Stimulated activated CD8-positive, alpha-beta memory T cell treated with anti-CD3 and anti-CD28 coated beads, Interleukin-7, amount 100 ng/mL, for 4 hours (primary cell): ENCODE measurements around the gene GNAQ.
"Not testable (repeated sequence)": the region's sequence is repeated elsewhere in the genome, so short reads cannot be mapped to it uniquely, and the experiment has no call there.

Experiments used
- DNase-seq, 2 donors: peaks; one replicate each; pipeline ENCODE4 v3.0.0-alpha.2; 2020; ENCODE audit warnings: low read depth in 2 of 2

GNAQ gene

DNA sequence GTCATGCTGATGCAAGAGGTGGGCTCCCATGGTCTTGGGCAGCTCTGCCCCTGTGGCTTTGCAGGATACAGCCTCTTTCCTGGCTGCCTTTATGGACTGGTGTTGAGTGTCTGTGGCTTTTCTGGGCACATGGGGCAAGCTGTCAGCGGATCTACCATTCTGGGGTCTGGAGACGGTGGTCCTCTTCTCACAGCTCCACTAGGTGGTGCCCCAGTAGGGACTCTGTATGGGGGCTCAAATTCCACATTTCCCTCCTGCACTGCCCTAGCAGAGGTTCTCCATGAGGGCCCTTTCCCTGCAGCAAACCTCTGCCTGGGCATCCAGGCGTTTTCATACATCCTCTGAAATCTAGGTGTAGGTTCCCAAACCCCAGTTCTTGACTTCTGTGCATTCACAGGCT is 340.9 kb downstream of the GNAQ start:
- DNase-seq = not testable (repeated sequence)

DNA sequence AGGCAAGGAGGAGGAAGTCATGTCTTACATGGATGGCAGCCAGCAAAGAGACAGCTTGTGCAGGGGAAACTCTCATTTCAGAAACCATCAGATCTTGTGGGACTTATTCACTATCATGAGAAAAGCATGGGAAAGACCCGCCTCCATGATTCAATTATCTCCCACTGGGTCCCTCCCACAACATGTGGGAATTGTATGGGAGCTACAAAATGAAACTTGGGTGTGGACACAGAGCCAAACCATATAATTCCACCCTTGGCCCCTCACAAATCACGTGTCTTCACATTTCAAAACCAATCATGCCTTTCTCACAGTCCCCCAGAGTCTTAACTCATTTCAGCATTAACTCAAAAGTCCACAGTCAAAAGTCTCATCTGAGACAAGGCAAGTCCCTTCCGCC is 341.5 kb downstream of the GNAQ start:
- not testable (repeated sequence) for DNase-seq

DNA sequence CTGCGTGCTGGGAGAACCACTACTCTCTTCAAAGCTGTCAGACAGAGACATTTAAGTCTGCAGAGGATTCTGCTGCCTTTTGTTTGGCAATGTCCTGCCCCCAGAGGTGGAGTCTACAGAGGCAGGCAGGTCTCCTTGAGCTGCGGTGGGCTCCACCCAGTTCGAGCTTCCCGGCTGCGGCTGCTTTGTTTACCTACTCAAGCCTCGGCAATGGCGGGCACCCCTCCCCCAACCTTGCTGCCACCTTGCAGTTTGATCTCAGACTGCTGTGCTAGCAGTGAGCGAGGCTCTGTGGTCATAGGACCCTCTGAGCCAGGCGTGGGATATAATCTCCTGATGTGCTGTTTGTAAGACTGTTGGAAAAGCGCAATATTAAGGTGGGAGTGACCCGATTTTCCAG is 343.9 kb downstream of the GNAQ start:
- not testable (repeated sequence) for DNase-seq

DNA sequence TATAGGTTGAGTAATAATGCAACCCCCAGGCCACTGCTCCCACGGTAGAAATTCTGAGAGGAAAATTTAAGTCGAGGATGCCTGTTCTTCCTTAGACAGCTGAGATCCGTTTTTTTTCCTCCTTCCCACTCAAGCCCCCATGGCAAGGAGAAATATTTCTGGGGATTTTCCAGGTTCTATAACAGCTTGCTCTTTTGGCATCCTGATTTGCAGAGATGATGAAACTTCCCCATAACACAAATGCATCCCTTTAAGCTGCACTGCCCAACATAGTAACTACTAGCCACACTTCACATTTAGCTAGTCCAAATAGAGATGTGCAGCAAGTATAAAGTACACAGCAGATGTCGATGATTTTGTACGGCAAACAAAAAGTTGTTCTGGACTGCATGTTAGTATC is 351.0 kb downstream of the GNAQ start:
- DNase-seq = no peak

DNA sequence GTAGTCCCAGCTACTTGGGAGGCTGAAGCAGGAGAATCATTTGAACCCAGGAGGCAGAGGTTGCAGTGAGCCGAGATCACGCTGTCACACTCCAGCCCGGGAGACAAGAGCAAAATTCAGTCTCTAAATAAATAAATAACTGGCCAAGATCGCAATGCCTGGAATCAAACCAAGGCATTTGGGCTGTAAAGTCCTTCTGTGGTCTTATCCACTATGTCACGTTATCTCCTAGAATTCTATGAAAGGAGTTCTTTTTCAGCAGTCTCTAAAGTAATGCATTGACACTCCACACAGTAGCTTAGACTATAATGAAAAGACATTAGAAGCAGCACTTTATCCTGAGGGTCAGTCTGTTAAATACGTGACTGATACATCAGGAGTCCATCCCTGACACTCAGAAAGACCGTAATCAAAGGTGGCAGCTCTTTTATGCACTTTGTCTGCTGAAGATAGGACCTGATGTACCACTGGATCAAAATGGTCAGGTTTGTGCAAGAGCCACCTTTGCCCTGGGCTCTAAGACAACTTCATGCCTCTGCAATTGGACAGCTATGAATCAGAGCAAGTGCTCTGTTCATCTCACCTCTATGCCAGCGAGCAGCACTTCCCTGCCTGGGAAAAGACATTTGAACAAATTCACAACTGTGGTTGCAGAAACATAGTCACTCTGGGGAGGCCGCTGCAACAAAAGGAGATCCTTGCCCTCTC is 351.8 kb downstream of the GNAQ start:
- DNase-seq = no peak

DNA sequence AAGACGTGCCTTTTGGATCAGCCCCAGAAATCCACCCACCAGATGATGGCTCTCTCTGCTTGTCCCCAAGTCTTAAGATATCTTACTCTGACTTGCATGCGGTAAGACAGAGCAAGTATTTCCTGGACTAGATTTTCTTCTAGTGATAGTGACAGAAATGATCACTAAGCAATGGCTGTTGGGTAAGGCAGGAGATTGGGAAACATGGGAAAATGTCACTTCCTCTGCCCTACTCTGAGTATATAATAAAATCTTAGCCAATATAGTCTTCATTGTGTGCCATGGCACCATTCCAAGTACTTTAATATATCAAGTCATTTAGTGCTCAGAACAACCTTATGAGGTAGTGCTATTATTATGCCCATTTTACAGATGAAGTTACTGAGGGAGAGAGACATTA is 352.5 kb downstream of the GNAQ start:
- DNase-seq = no peak

DNA sequence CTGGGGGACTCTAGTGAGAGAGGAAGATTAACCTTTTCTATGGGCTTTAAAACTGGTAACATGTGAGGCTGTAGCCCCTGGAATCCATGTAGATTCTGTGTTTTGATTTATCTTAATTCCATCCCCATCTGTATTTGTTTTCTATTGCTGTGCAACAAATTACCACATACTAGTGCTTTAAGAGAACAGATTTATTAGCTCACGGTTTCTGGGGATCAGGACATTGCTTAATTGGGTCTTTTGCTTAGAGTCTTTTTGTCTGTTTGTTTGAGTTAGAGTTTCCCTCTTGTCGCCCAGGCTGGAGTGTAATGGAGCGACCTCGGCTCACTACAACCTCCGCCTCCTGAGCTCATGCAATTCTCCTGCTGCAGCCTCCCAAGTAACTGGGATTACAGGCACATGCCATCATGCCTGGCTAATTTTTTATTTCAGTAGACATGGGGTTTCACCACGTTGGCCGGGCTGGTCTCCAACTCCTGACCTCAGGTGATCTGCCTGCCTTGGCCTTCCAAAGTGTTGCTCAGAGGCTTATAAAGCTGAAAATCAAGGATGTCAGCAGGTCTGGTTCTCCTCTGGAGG is 353.6 kb downstream of the GNAQ start:
- DNase-seq = no peak

DNA sequence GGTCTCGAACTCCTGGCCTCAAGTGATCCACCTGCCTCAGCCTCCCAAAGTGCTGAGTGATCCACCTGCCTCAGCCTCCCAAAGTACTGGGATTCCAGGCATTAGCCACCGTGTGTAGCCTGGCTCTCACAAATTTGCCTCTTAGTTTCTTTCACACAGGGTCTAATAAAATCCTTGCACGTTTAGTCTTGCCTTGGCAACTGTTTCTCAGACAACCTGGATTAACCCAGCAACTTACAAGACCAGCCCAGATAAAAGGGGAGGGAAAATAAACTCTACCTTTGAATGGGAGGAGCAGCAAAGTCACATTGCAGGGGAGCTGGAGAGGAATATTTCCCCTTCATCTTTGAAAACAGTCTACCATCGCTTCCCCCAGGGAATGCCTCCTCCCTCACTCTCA is 354.2 kb downstream of the GNAQ start:
- DNase-seq = no peak

DNA sequence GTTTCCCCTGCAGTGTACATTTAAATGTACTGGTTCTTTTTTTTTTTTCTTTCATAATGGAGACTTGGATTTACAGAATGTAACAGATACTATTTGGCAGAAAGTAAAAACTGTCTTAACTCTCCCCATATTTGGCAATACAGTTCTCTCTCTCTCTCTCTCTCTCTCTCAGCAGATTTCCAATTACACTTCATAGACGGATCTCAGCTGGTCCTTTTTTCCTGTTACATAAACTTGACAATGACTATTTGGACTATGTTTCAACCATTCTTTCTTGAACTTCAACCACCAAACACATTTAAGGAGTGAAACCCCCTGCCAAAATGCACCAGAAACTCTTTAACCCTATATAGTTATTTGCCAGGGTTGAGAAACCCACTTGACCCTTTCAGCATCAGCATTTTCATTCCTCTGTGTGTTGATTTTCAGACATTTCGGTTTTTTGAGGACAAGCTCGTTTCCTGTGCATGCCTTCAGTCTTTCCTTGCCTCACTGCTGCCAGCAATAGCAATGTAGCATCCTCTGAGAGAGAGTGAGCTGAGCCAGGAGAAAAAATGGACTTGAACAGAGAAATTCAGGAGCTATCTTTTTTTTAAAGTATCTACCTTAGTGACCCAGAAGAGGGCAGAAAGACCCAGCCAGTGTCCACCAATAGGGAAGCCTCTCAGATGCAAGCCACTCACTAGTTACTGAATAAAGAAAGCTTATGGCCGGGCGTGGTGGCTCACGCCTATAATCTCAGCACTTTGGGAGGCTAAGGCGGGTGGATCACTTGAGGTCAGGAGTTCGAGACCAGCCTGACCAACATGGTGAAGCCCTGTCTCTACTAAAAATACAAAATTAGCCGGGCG is 357.4 kb downstream of the GNAQ start:
- DNase-seq = no peak

DNA sequence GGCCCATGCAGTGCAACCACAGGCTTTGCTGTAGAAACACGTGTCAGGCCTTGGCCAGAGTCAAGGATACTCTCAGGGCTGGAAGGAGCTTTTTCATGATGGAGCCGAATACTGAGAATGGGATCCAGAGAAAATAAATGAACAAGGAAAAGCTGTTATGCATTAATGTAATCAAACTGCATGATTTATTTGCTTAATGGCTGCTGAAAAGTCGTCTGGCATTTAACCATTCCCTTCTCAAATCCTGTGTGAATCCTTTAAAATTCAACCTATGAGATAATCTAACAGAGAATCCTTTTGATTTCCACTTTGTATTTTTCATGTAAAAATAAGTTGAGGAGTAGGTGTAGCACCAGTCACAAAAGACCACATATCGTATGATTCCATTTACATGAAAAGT is 359.4 kb downstream of the GNAQ start:
- DNase-seq = no peak

DNA sequence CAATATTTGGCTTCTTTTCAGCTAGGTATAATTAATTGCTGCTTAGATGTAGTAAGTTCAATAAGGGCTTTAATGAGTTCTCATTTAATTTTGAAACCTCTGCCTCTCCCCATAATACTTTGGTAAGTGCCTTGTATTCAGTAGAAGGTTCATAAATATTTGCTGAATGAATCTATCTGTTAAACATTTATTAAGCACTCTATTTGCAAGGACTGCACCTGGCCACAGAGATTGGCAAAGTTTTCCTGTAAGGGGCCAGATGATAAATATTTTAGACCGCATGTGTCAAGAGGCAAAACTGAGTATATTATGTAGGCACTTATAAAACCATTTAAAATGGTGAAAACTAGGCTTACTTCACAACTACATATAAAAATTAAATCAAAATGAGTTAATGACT is 364.5 kb downstream of the GNAQ start:
- DNase-seq = no peak
